NOMO-1 (cell line): ENCODE measurements around the gene ZNF853.

Experiments
- DNase-seq, 2 experiments: peaks; one replicate each; lab custom pipeline; 2025; ENCODE audit not compliant: unreplicated experiment in 2 of 2; lab: John Stamatoyannopoulos, UW

Gene ZNF853

DNA sequence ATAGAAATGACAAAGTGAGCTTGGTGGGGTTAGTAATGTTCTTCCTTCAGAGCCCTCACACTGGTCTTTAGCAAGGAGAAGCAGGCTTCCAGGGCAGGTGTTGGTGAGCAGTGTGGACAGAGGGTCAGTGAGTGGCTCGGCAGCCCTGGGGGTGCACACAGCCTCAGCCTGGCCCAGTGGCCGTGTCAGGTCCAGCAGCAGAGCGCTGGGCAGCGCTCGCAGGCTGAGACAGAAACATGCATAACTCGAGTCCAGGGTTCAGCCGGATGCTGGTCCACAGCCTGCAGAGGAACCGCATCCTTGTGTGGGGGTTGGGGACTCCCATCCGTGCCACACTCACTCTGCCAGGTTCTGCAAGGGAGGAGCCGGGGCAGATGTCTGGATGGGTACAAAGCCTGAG is 11.0 kb upstream of the ZNF853 start:
- DNase-seq, result no peak

GRCh38 chr7:6606866-6607583 is 8.4 kb upstream of the ZNF853 start:
- DNase-seq, result no peak

DNA sequence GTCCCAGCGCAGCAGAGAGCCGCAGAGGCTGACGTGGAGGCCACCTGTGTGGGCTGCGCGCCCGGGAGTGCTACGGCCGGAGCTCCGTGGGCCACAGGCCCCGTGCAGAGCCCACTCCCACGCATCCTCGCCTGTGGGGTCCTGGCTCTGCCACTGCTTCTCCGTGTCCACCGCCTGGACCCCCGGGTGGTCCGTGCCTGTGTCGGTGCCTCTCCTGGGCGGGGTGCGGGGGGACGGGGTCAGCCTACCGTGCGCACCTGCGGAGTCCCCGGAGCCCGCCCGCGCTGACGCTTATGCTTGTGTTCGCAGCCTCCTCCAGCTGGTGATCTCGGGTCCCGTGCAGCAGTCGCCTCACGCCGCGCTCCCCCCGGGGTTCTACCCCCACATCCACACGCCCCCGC is 7.8 kb upstream of the ZNF853 start:
- no peak for DNase-seq

- DNase-seq, result no peak
Observed at GRCh38 chr7:6608081-6608480, 7.3 kb upstream of the ZNF853 start.

- no peak for DNase-seq
Observed at GRCh38 chr7:6608794-6609193, 6.6 kb upstream of the ZNF853 start.

- no peak for DNase-seq
Observed at GRCh38 chr7:6612819-6613218, 2.6 kb upstream of the ZNF853 start.

DNA sequence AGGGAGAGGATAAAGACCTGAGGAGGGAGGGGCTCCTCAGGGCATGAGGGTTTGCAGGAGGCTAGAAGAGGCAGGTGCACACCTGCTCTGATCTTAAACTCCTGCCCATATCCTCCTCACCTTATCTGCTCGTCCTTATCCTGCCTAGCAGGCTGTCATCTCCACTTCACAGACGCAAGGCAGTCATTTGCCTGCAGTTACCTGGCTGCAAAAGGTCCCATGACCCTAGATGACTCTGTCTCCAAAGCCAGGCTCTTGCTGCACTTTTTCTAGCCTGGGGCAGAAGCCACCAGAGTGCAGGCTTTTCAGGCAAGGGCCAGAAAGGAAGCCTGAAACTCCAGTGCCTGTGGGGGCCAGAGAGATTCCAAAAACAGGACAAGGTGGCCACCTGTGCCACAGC is 1.7 kb upstream of the ZNF853 start:
- DNase-seq, result no peak

DNA sequence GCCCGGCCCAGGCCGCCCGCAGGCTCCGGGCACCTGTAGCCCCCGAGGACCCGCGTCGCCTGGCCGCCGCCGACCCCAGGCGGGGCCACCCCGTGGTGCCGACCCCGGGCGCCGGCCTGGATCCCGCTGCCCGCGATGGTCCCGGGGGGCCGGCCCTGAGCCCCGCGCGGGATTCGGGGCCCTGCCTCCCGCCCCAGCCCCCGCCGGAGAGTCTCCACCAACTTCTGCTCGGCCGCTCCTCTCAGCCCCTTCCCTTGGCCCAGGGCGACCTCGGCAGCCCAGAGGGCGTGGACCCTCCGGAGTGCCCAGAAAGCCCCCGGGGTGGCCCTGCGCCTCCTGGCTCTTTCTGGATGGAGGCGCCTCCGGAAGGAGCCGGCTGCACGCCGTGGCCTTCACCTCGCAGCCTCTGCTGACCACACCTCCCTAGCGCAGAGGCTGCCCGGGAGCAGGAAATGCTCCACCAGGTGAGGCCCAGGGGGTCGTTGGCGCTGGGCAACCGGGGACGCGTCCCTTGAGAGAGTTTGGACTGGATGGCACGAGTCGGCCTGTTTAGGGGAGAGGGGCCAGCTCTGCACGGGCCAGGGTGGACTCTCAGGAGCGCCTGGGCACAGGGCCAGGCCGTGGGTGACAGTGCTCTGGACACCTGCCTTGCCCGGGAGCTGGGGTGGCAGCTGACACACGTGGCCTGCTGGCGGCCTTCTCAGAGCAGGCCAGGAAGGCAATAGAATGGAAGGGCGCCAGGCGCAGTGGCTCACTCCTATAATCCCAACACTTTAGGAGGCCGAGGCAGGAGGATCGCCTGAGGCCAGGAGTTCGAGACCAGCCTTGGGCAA is 529 bp downstream of the ZNF853 start:
- no peak for DNase-seq

DNA sequence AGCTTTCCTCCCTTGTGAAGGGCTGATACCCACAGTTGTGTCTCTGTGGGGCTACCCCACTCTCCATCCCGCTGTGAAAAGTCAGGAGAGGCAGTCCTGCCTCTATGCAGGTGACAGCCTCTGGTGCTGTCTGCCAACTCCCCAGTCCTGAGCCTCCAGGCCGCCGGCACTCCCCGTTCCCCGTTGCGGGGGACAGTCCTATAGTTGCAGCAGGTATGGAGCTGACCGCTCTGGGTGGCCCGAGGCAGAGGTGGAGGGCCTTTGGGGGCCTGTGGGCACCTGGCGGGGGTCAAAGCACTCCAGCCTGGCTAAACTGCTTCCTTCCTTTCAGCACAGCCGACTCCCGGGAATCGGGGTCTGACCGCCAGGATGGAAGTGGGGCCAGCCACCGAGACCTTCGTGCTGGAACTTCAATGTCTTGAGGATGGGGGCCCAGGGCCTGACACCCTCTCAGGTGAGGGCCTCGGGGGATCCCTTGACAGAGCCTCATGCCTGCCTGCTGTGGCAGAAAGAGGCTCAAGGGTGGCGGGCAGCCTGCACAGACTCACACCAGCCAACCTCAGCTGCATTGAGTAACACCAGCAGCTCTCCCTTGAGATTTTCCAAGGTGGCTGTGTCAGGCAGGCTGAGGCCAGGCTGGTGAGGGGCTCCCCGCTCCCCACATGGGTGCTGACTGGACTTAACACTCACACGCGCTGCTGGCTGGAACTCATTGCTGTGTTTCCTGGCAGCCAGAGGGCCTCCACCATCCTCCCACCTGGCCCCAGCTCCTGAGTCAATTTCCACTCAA is 1.6 kb downstream of the ZNF853 start:
- DNase-seq, result no peak

- DNase-seq, result no peak
Observed at GRCh38 chr7:6618621-6619020, 3.2 kb downstream of the ZNF853 start.

- no peak for DNase-seq
Observed at GRCh38 chr7:6619961-6620360, 4.6 kb downstream of the ZNF853 start.

DNA sequence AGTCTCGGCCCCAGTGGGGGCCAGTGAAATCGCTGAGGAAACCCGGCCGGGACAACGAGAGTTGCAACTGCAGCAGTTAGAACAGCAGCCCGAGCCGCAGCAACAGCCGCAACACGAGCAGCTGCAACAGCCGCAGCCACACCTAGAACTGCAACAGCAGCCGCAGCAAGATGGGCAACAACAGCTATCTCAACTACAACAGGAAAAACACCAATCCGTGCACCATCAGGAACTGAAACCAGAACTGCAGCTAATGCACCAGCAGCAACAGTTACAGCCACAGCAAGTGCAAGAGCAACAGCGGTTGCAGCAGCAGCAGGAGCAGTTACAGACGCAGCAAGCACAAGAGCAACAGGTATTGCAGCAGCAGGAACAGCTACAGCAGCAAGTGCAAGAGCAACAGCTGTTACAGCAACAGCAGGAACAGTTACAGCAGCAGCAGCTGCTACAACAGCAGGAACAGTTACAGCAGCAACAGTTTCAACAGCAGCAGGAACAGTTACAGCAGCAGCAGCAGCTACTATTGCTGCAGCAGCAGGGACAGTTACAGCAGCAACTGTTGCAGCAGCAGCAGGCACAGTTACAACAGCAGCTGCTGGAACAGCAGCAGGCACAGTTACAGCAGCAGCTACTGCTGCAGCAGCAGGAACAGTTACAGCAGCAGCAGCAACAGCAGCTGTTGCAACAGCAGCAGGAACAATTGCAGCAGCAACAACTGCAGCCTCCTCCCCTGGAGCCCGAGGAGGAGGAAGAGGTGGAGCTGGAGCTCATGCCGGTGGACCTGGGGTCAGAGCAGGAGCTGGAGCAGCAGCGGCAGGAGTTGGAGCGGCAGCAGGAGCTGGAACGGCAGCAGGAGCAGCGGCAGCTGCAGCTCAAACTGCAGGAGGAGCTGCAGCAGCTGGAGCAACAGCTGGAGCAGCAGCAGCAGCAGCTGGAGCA is 6.1 kb downstream of the ZNF853 start:
- no peak for DNase-seq

- no peak for DNase-seq
Observed at GRCh38 chr7:6622134-6622710, 6.8 kb downstream of the ZNF853 start.

DNA sequence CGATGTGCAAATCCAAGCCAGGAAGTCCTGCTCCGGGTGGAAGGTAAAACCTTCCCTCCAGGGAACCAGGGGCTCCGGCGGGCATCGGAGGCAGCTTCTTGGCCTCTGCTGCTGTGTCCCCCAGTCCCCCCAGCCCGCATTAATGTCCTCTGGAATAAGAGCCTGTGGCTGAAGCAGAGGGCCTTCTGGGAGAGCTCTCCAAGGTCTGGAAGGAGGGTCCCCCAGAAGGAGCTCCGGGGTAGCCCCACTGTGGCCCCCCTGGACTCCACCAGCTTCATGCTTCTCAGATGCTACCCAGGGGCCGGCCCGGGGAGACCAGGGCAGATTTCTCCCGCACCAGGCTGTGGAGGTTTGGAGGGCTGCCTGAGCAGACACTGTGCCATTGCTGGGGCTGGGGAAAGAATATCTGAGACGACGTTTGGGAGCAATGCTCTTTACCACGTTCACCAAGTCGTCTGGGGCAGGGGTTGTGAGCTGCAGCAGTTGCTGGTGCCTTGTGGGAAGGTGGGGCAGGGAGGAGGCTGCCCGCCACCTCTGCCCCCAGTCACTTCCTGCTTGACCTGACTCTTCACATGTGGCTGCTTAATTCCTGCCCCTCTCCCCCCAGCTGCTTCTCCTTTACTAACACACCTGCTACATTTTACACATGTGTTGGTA is 8.3 kb downstream of the ZNF853 start:
- no peak for DNase-seq

- DNase-seq, result no peak
Observed at GRCh38 chr7:6624246-6624611, 8.8 kb downstream of the ZNF853 start.

DNA sequence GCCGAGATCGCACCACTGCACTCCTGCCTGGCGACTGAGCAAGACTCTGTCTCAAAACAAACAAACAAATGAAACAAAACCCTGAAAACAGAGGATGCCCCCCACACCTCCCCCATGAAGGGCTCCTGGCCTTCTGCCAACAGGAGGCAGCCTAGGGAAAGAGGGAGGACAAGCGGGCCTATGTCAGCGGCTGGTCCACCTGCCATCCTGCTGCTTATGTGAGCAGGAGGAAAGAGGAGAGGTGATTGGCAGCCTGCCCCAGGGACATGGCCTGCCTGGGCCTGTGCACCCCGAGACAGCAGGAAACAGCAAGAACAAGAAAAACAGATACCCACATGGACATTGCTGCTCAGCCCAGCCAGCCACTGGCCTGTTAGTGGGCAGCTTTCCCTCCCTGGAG is 12.6 kb downstream of the ZNF853 start:
- DNase-seq, result no peak

DNA sequence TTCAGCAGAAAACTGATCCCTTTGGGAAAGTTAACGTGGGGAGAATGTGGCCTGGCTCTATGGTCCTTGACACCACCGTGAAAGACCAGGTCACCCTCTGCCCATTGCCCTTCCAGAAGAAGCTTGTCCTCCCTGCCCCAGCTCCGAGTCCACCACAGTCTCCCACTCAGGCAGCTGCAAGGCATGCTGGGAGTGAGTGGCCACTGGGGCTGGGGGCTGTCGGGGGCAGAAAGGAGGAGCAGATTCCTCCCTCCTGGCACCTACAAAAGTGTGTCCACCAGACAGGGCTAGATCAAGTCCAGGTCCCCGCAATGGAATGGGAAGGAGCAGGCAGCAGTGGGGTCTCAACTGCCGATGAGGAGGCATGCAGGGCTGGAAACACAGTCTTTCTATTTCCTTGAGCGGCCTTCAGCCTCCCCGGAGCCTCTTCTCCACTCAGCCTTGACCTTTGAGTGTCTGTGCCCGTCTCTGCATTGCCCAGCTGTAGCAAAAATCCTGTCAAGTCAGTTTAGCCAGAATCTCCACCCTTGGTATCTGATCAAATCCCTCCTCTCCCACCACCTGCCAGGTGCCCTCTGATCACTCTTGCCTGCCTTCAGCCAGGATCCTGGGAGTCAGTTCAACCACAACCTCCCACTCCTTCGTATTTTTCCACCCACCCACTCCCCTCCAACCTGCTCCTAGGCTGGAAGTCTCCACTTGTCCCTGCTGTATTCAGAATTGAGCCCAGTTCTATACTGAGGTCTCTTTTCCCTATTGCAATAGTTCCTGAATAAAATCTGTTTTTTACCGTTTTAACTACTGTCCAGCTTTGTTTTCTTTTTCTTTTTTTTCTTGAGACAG is 14.8 kb downstream of the ZNF853 start:
- DNase-seq, result no peak

- DNase-seq, result no peak
Observed at GRCh38 chr7:6631605-6632004, 16.2 kb downstream of the ZNF853 start.

DNA sequence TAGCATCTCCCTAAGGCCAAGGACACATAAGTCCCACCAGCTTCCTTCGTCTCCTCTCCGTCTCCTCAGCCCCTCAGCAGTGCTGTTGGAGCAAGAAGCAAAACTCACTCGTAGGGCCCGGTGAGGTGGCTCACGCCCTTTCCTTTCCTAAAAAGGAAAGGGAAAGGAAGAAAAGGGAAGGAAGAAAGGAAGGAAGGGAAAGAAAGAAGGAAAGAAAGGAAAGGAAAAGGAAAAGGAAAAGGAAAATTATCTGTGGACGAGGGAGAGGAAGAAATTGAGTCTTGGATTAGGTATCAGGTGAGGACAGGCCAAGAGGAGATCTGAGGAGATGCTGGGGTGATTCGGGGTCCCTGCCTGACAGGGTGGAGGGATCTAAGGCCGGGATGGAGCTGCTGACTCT is 18.6 kb downstream of the ZNF853 start:
- DNase-seq, result no peak
